Cardiac fibroblast (primary cell): ENCODE data around the gene GALNT14.

Experiments used
- DNase-seq, 2 donors: peaks; one replicate each; pipeline versions ENCODE4 v3.0.0 to v3.0.0-alpha.2; 2010; ENCODE audit warnings: low read depth in 2 of 2
- H3K4me3 ChIP-seq, 2 donors: replicated peaks in 1 of 2; 1 replicate in 1 of 2; 2 replicates in 1 of 2; pipeline ENCODE4 v1.5.1; 2011; ENCODE audit warnings: low read depth in 2 of 2, low read length in 2 of 2, mild to moderate bottlenecking in 2 of 2, moderate library complexity in 1 of 2
- CTCF ChIP-seq: IDR thresholded peaks from one replicate; pipeline ENCODE4 v1.5.1; 2011; ENCODE audit warnings: low read depth, mild to moderate bottlenecking, low read length, inconsistent platforms

Gene GALNT14

DNA sequence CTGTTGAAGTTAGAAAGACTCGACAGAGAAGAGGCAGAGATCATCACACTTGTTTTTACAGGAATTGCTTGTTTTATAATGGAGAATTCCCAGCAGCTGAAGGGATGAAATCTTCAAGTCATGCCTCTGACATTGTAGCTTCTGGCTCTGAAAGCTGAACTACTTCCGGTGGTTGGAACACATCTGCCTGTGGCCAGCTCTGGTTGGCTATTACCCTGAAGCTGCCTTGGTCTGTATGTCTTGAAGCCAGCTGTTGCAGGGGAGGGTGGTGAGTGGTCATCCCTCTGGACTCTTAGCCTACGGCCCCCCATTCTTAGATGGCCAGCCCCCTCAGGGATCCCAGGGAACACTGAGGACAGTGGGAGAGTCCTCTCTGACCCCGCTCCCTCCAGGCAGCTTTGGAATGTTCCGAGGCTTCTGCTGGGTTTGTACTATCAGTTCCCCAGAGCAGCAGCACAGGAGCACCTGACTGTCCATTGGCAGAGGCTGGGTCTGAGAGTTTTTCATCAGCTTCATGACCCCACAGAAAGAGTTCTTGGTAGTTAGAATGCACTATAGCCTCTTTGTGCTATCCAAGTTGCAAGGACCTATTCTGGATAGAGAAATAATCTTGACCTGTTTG is 243.6 kb downstream of the GALNT14 start:
- DNase-seq, result no peak
- no peak for TF ChIP-seq CTCF
- no peak overlapping the region for H3K4me3 ChIP-seq

- no peak for TF ChIP-seq CTCF
- no peak for DNase-seq
- no peak overlapping the region for H3K4me3 ChIP-seq
Observed at GRCh38 chr2:30888852-30889409, 249.3 kb downstream of the GALNT14 start.

DNA sequence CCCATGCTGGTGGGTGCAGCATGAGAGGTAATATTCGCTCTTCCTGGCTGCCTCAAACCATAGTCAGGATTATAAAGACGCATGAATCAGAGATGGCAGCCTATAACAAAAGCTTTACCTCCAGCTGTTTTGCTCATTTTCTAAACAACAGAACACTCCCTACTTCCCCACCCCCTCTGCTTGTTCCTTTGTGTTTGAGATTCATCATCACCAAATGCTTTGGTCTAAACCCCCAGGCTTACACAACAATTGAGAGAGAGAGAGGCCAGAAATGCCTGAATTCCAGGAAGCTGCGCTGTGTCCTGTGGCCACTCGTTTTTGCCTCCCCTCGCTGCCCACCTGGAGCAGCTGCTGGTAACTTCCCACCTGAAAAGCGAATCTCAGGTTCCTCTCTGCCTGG is 252.2 kb downstream of the GALNT14 start:
- TF ChIP-seq CTCF, result no peak
- DNase-seq, result no peak
- no peak overlapping the region for H3K4me3 ChIP-seq

- no peak for TF ChIP-seq CTCF
- DNase-seq, result no peak
- H3K4me3 ChIP-seq, result no peak overlapping the region
Observed at GRCh38 chr2:30883822-30884221, 254.4 kb downstream of the GALNT14 start.

DNA sequence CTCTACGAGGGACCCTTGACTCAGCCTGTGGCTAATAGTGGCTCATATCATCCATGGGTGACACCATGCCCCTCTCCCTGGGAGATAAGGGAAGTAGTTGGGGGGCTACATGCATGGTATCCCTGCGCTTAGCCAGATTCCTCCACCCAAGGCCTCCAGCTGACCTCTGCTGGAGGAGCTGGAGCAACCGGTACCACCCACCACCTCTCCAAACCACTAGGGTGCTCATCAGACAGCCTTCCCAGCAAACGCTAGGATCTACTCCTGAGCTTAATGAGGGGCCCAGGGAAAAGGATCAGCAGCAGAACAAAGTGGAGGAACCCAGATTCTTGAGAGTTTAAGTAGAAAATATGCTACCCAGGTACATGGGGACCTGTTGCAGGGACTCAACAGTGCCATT is 255.1 kb downstream of the GALNT14 start:
- DNase-seq, result no peak
- no peak overlapping the region for H3K4me3 ChIP-seq
- no peak for TF ChIP-seq CTCF

GRCh38 chr2:30880516-30880915 is 257.7 kb downstream of the GALNT14 start:
- H3K4me3 ChIP-seq, result no peak overlapping the region
- no peak for TF ChIP-seq CTCF
- DNase-seq, result no peak

DNA sequence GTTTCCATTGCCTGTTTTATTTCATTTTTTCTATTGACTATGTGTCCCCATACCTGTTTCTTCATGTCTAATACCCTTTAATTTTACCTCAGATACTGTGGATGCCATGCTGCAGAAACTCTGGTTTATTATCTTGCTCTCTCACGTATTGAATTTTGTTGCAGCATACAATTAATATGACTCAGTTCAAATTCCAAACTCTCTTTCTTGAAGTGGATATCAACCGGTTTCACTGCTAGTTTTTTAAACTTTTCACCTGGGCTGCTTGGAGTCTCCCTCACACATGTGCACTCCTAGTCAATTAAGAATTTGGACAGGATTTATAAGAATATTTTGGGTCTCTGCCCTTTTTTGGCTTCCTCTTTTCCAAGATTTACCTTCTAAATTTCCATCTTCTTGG is 260.4 kb downstream of the GALNT14 start:
- no peak overlapping the region for H3K4me3 ChIP-seq
- no peak for DNase-seq
- TF ChIP-seq CTCF, result no peak
